ENCODE measurements around the gene TSSK6.

The TSSK6 gene

GRCh38 chr19:19543101-19543500 lies 27.8 kb upstream of the TSSK6 start:
- H3K4me3 ChIP-seq (ENCODE audit: low read length) = no peak overlapping the region
- H3K27me3 ChIP-seq (ENCODE audit: low read depth, low read length) = no peaks in the 10 kb centered on the region
- no peaks in the 10 kb centered on the region for H3K79me2 ChIP-seq (ENCODE audit: low read length)
- no peak overlapping the region for H3K9ac ChIP-seq (ENCODE audit: low read length)
- no peak overlapping the region for H2AFZ ChIP-seq (ENCODE audit: low read depth, low read length)
- no peaks in the 10 kb centered on the region for H3K9me3 ChIP-seq (ENCODE audit: insufficient read depth, low read length)
- no peaks in the 10 kb centered on the region for H4K20me1 ChIP-seq (ENCODE audit: insufficient read depth, low read length)
- no peaks in the 10 kb centered on the region for H3K4me1 ChIP-seq (ENCODE audit: low read length)
- no peak overlapping the region for H3K27ac ChIP-seq (ENCODE audit: low read length)
- no peaks in the 10 kb centered on the region for H3K36me3 ChIP-seq (replicated peaks; ENCODE audit: low read depth, low read length)
- TF ChIP-seq EZH2phosphoT487 (IDR thresholded peaks at IDR 0.05; ENCODE audit: low read depth) (no peak), CTCF (IDR thresholded peaks at IDR 0.05; ENCODE audit: low read depth, low read length) (no peak)
- no peak overlapping the region for H3K4me2 ChIP-seq (ENCODE audit: low read length)

- H3K9me3 ChIP-seq (ENCODE audit: insufficient read depth, low read length) = no peaks in the 10 kb centered on the region
- H4K20me1 ChIP-seq (ENCODE audit: insufficient read depth, low read length) = no peaks in the 10 kb centered on the region
- no peak overlapping the region for H3K27ac ChIP-seq (ENCODE audit: low read length)
- H3K27me3 ChIP-seq (ENCODE audit: low read depth, low read length) = no peaks in the 10 kb centered on the region
- no peaks in the 10 kb centered on the region for H3K79me2 ChIP-seq (ENCODE audit: low read length)
- H2AFZ ChIP-seq (ENCODE audit: low read depth, low read length) = no peak overlapping the region
- H3K4me1 ChIP-seq (ENCODE audit: low read length) = no peaks in the 10 kb centered on the region
- H3K36me3 ChIP-seq (replicated peaks; ENCODE audit: low read depth, low read length) = no peaks in the 10 kb centered on the region
- no peak overlapping the region for H3K9ac ChIP-seq (ENCODE audit: low read length)
- H3K4me2 ChIP-seq (ENCODE audit: low read length) = no peak overlapping the region
- TF ChIP-seq CTCF (IDR thresholded peaks at IDR 0.05; ENCODE audit: low read depth, low read length) (no peak), EZH2phosphoT487 (IDR thresholded peaks at IDR 0.05; ENCODE audit: low read depth) (no peak)
- H3K4me3 ChIP-seq (ENCODE audit: low read length) = no peak overlapping the region
Observed at GRCh38 chr19:19542507-19542906, 27.2 kb upstream of the TSSK6 start.

GRCh38 chr19:19541616-19542015 lies 26.3 kb upstream of the TSSK6 start:
- H3K36me3 ChIP-seq (replicated peaks; ENCODE audit: low read depth, low read length) = no peaks in the 10 kb centered on the region
- no peaks in the 10 kb centered on the region for H3K79me2 ChIP-seq (ENCODE audit: low read length)
- no peak overlapping the region for H3K9ac ChIP-seq (ENCODE audit: low read length)

GRCh38 chr19:19540715-19541515 lies 25.6 kb upstream of the TSSK6 start:
- Histone ChIP-seq H3K27me3 (ENCODE audit: low read depth, low read length) (no peaks in the 10 kb centered on the region), H4K20me1 (ENCODE audit: insufficient read depth, low read length) (no peaks in the 10 kb centered on the region), H3K27ac (ENCODE audit: low read length) (no peak overlapping the region), H2AFZ (ENCODE audit: low read depth, low read length) (no peak overlapping the region), H3K4me3 (ENCODE audit: low read length) (no peak overlapping the region), H3K79me2 (ENCODE audit: low read length) (no peaks in the 10 kb centered on the region), H3K9ac (ENCODE audit: low read length) (no peak overlapping the region), H3K4me2 (ENCODE audit: low read length) (no peak overlapping the region), H3K9me3 (ENCODE audit: insufficient read depth, low read length) (no peaks in the 10 kb centered on the region), H3K4me1 (ENCODE audit: low read length) (no peaks in the 10 kb centered on the region), H3K36me3 (replicated peaks; ENCODE audit: low read depth, low read length) (no peaks in the 10 kb centered on the region)
- TF ChIP-seq CTCF (IDR thresholded peaks at IDR 0.05; ENCODE audit: low read depth, low read length) (no peak), EZH2phosphoT487 (IDR thresholded peaks at IDR 0.05; ENCODE audit: low read depth) (no peak)

More at GRCh38 chr19:19541616-19542015, 26.3 kb upstream of the TSSK6 start:
- TF ChIP-seq CTCF (IDR thresholded peaks at IDR 0.05; ENCODE audit: low read depth, low read length) (no peak), EZH2phosphoT487 (IDR thresholded peaks at IDR 0.05; ENCODE audit: low read depth) (no peak)
- Histone ChIP-seq H3K9me3 (ENCODE audit: insufficient read depth, low read length) (no peaks in the 10 kb centered on the region), H2AFZ (ENCODE audit: low read depth, low read length) (no peak overlapping the region), H3K4me2 (ENCODE audit: low read length) (no peak overlapping the region), H4K20me1 (ENCODE audit: insufficient read depth, low read length) (no peaks in the 10 kb centered on the region), H3K27me3 (ENCODE audit: low read depth, low read length) (no peaks in the 10 kb centered on the region), H3K4me1 (ENCODE audit: low read length) (no peaks in the 10 kb centered on the region), H3K27ac (ENCODE audit: low read length) (no peak overlapping the region), H3K4me3 (ENCODE audit: low read length) (no peak overlapping the region)
